BJ (cell line): ENCODE results near the gene PYY. TPM values are rescaled to one million over a fixed set of nuclear protein-coding genes. Genes with fewer than 3 reads are reported as not detected.
A peak's percentile ranks its signal among the peaks of the same experiment; 100 is the strongest.

Experiments used
- CTCF ChIA-PET: fragments of 350-600 bp; formaldehyde crosslinking; extraction: SDS; loops from one replicate; lab custom pipeline; 2021; ENCODE audit warnings: antibody characterized with exemption, inconsistent platforms; lab: Yijun Ruan, JAX
- POLR2A ChIA-PET: fragments of 300-600 bp; sonication (Branson Sonifier 250); formaldehyde crosslinking; extraction: SDS; loops from one replicate; lab custom pipeline; 2021; ENCODE audit warnings: antibody characterized with exemption; lab: Charles Lee
- DNase-seq: peaks from one replicate; pipeline ENCODE4 v3.0.0-alpha.2; 2011; ENCODE audit warnings: low read depth
- H3K27me3 ChIP-seq: 2 replicates; pipeline ENCODE4 v1.6.0; 2011; ENCODE audit warnings: low read length; ENCODE audit not compliant: control insufficient read depth, insufficient read depth
- H3K36me3 ChIP-seq: 2 replicates; pipeline ENCODE4 v1.5.1; 2011; ENCODE audit warnings: low read length; ENCODE audit not compliant: control insufficient read depth, insufficient read depth
- H3K4me3 ChIP-seq: 2 replicates; pipeline ENCODE4 v1.5.1; 2011; ENCODE audit warnings: low read depth, mild to moderate bottlenecking, control low read depth, low read length
- CTCF ChIP-seq: IDR thresholded peaks from 2 replicates; pipeline ENCODE4 v1.5.1; 2011; ENCODE audit warnings: low read depth, mild to moderate bottlenecking, control low read depth, inconsistent platforms, low read length, moderate library complexity; ENCODE audit not compliant: insufficient read depth
- polyA plus RNA-seq: library from polyadenylated mRNA; depleted of rRNA; stranded (reverse); fragments of >200 nt; gene quantifications from 2 replicates; pipeline ENCODE4 v1.2.3, GENCODE V29; 2011

Gene PYY
- polyA plus RNA-seq, 1 experiment, result not detected

GRCh38 chr17:43986225-43986981 lies 32.7 kb upstream of the PYY start:
- POLR2A ChIA-PET, result no interaction called here
- Histone ChIP-seq H3K4me3 (no peak overlapping the region), H3K27me3 (peaks cover 22% of the 10 kb centered on the region), H3K36me3 (no peaks in the 10 kb centered on the region)
- CTCF ChIA-PET, result interaction anchor here (0.7 to 3.9 kb wide), 4 partner anchors 10 to 140 kb away, joined by 3 to 18 read pairs (median 7); partner anchors contain the start of gene PPY
- no peak for DNase-seq
- no peak for TF ChIP-seq CTCF

GRCh38 chr17:43984521-43984920 lies 30.8 kb upstream of the PYY start:
- POLR2A ChIA-PET, result no interaction called here
- Histone ChIP-seq H3K27me3 (peaks cover 22% of the 10 kb centered on the region), H3K36me3 (no peaks in the 10 kb centered on the region), H3K4me3 (no peak overlapping the region)
- TF ChIP-seq CTCF, result no peak
- DNase-seq, result no peak
- CTCF ChIA-PET, result interaction anchor here (1.1 to 4.0 kb wide), 7 partner anchors 10 to 106 kb away, joined by 4 to 28 read pairs (median 7); partner anchors contain the start of gene MPP2

GRCh38 chr17:43983515-43984411 lies 30.0 kb upstream of the PYY start:
- peaks cover 22% of the 10 kb centered on the region for H3K27me3 ChIP-seq
- peak overlapping the region; percentile 27 for H3K4me3 ChIP-seq
- POLR2A ChIA-PET, result no interaction called here
- CTCF ChIA-PET, result interaction anchor here (1.1 to 4.0 kb wide), 9 partner anchors 8 to 106 kb away, joined by 4 to 28 read pairs (median 6); partner anchors contain the start of gene MPP2
- DNase-seq, result no peak
- H3K36me3 ChIP-seq, result no peaks in the 10 kb centered on the region
- TF ChIP-seq CTCF, result peak; percentile 42

- DNase-seq, result no peak
- Histone ChIP-seq H3K27me3 (peaks cover 24% of the 10 kb centered on the region), H3K4me3 (no peak overlapping the region), H3K36me3 (no peaks in the 10 kb centered on the region)
- CTCF ChIA-PET, result interaction anchor here (1.4 to 4.0 kb wide), 8 partner anchors 8 to 105 kb away, joined by 4 to 28 read pairs (median 6); no protein-coding TSS in a partner anchor
- POLR2A ChIA-PET, result no interaction called here
- TF ChIP-seq CTCF, result no peak
These were observed 29.4 kb upstream of the PYY start for GRCh38 chr17:43983196-43983514.

- H3K27me3 ChIP-seq, result peaks cover 21% of the 10 kb centered on the region
- DNase-seq, result no peak
- ChIA-PET CTCF (interaction anchor here (1.4 to 4.0 kb wide), 5 partner anchors 9 to 35 kb away, joined by 4 to 28 read pairs (median 7); no protein-coding TSS in a partner anchor), POLR2A (no interaction called here)
- TF ChIP-seq CTCF, result no peak
- no peak overlapping the region for H3K4me3 ChIP-seq
- H3K36me3 ChIP-seq, result no peaks in the 10 kb centered on the region
These were observed 28.4 kb upstream of the PYY start for GRCh38 chr17:43982171-43982570.
